ENCODE measurements around the gene SORCS2. TPM values are rescaled to one million over a fixed set of nuclear protein-coding genes. Genes with fewer than 3 reads are reported as not detected.

The SORCS2 gene
- polyA plus RNA-seq, 1 donor (not counting 4 experiments of a cell fraction or from before 2014, with no cell fraction given), result 0.09 TPM

DNA sequence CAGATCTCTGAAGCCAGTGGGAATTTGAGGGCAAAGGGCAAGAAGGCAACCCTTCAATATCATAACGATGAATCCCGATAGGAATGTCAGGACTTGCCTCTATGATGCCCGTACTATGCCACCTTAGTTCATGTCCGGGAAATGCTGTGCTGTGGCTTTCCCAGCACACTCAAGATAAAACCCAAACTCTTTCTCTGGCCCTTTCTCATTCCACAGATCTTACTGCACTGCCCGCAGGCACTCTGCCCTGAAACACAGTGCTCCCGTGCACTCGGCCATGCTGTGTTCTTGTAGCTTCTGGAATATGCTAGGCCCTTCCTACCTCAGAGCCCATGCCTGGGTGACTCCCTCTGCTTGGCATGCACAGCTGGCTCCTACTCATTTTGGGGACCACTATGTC is 26.3 kb downstream of the SORCS2 start:
- Histone ChIP-seq H3K9ac (ENCODE audit: control insufficient read depth, extremely low read depth, insufficient read depth, low read length) (no peak overlapping the region), H3K36me3 (ENCODE audit: control insufficient read depth in 2 of 2, extremely low read depth in 1 of 2, insufficient read depth in 2 of 2, low read length in 2 of 2) (no peaks in the 10 kb centered on the region), H3K9me3 (ENCODE audit: control insufficient read depth, low read depth, low read length) (no peaks in the 10 kb centered on the region), H4K20me1 (ENCODE audit: control insufficient read depth, extremely low read depth, insufficient read depth, low read length) (no peaks in the 10 kb centered on the region), H3K9me1 (ENCODE audit: control insufficient read depth, extremely low read depth, insufficient read depth, low read length) (no peaks in the 10 kb centered on the region), H3K4me3 (ENCODE audit: control insufficient read depth in 2 of 3, extremely low read depth in 1 of 3, insufficient read depth in 2 of 3, low read depth in 1 of 3, low read length in 3 of 3) (no peak overlapping the region), H3K27me3 (ENCODE audit: control insufficient read depth, extremely low read depth, insufficient read depth, low read length) (no peaks in the 10 kb centered on the region), H3K4me1 (ENCODE audit: control insufficient read depth, extremely low read depth, insufficient read depth, low read length) (peaks cover 9% of the 10 kb centered on the region), H2AFZ (ENCODE audit: control insufficient read depth, low read length) (no peak overlapping the region), H3K27ac (ENCODE audit: control insufficient read depth, insufficient read depth, low read length) (no peak overlapping the region), H3K79me2 (ENCODE audit: control insufficient read depth, insufficient read depth, low read length) (no peaks in the 10 kb centered on the region), H3K4me2 (ENCODE audit: control insufficient read depth, extremely low read depth, insufficient read depth, low read depth, low read length) (no peak overlapping the region)
- DNase-seq (ENCODE audit: low read depth, low spot score) (no peak), FAIRE-seq (no peak)
- TF ChIP-seq, protein P1, sequence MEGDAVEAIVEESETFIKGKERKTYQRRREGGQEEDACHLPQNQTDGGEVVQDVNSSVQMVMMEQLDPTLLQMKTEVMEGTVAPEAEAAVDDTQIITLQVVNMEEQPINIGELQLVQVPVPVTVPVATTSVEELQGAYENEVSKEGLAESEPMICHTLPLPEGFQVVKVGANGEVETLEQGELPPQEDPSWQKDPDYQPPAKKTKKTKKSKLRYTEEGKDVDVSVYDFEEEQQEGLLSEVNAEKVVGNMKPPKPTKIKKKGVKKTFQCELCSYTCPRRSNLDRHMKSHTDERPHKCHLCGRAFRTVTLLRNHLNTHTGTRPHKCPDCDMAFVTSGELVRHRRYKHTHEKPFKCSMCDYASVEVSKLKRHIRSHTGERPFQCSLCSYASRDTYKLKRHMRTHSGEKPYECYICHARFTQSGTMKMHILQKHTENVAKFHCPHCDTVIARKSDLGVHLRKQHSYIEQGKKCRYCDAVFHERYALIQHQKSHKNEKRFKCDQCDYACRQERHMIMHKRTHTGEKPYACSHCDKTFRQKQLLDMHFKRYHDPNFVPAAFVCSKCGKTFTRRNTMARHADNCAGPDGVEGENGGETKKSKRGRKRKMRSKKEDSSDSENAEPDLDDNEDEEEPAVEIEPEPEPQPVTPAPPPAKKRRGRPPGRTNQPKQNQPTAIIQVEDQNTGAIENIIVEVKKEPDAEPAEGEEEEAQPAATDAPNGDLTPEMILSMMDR (optimal IDR thresholded peaks at IDR 0.05 in 1 of 3, IDR thresholded peaks at IDR 0.05 in 1 of 3, conservative IDR thresholded peaks at IDR 0.05 in 1 of 3; ENCODE audit: extremely low read depth in 1 of 3, insufficient read depth in 2 of 3, low read length in 3 of 3), result no peak
- no peak for TF ChIP-seq EZH2 (IDR thresholded peaks at IDR 0.05; ENCODE audit: low read length)
- dilution Hi-C loops (cut with MboI; ENCODE audit: extremely low pct_ligation_motif_present, low sequenced_read_pairs), result no loop called here

DNA sequence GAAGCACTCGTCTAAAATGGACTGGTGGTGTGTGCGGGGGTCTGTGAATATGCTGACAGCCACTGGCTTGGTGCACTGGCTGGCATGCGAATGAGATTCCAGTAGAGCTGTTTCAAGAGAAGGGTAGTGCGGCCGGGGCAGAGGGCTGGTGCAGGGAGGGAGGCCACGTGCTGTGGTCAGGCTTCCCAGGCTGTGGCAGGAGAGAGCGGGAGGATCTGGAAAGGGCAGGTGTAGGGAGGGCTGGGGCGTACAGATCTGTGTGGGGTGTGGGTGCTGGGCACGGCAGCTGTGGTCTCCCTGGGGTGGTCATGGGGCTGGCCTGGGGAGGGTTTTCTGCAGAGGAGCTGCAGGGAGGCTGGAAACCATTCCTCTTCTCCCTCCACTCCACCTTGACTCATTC is 30.2 kb downstream of the SORCS2 start:
- no peak for FAIRE-seq
- H3K27me3 ChIP-seq (ENCODE audit: control insufficient read depth, extremely low read depth, insufficient read depth, low read length), result peaks cover 4% of the 10 kb centered on the region
- no peak for TF ChIP-seq EZH2 (IDR thresholded peaks at IDR 0.05; ENCODE audit: low read length)
- TF ChIP-seq, protein P1 (optimal IDR thresholded peaks at IDR 0.05 in 1 of 3, IDR thresholded peaks at IDR 0.05 in 1 of 3, conservative IDR thresholded peaks at IDR 0.05 in 1 of 3; ENCODE audit: extremely low read depth in 1 of 3, insufficient read depth in 2 of 3, low read length in 3 of 3), result no peak

More for the DNA sequence above, 30.2 kb downstream of the SORCS2 start:
- H3K9me1 ChIP-seq (ENCODE audit: control insufficient read depth, extremely low read depth, insufficient read depth, low read length), result no peaks in the 10 kb centered on the region
- H3K4me2 ChIP-seq (ENCODE audit: control insufficient read depth, extremely low read depth, insufficient read depth, low read depth, low read length), result no peak overlapping the region
- H3K9me3 ChIP-seq (ENCODE audit: control insufficient read depth, low read depth, low read length), result no peaks in the 10 kb centered on the region
- dilution Hi-C loops (cut with MboI; ENCODE audit: extremely low pct_ligation_motif_present, low sequenced_read_pairs), result no loop called here
- no peaks in the 10 kb centered on the region for H3K36me3 ChIP-seq (ENCODE audit: control insufficient read depth in 2 of 2, extremely low read depth in 1 of 2, insufficient read depth in 2 of 2, low read length in 2 of 2)
- H2AFZ ChIP-seq (ENCODE audit: control insufficient read depth, low read length), result no peak overlapping the region
- no peak overlapping the region for H3K27ac ChIP-seq (ENCODE audit: control insufficient read depth, insufficient read depth, low read length)
- H4K20me1 ChIP-seq (ENCODE audit: control insufficient read depth, extremely low read depth, insufficient read depth, low read length), result no peaks in the 10 kb centered on the region
- H3K4me1 ChIP-seq (ENCODE audit: control insufficient read depth, extremely low read depth, insufficient read depth, low read length), result peaks cover 4% of the 10 kb centered on the region
- no peaks in the 10 kb centered on the region for H3K79me2 ChIP-seq (ENCODE audit: control insufficient read depth, insufficient read depth, low read length)
- H3K9ac ChIP-seq (ENCODE audit: control insufficient read depth, extremely low read depth, insufficient read depth, low read length), result no peak overlapping the region
- no peak for DNase-seq (ENCODE audit: low read depth, low spot score)
- no peak overlapping the region for H3K4me3 ChIP-seq (ENCODE audit: control insufficient read depth in 2 of 3, extremely low read depth in 1 of 3, insufficient read depth in 2 of 3, low read depth in 1 of 3, low read length in 3 of 3)

Data from keratinocyte (primary cell).